ENCODE data around the gene SRSF4. TPM values are rescaled to one million over a fixed set of nuclear protein-coding genes. Genes with fewer than 3 reads are reported as not detected.

The SRSF4 gene
- total RNA-seq, 4 donors from 2014 or later: 75.3 to 117 (median 88.1) TPM

DNA sequence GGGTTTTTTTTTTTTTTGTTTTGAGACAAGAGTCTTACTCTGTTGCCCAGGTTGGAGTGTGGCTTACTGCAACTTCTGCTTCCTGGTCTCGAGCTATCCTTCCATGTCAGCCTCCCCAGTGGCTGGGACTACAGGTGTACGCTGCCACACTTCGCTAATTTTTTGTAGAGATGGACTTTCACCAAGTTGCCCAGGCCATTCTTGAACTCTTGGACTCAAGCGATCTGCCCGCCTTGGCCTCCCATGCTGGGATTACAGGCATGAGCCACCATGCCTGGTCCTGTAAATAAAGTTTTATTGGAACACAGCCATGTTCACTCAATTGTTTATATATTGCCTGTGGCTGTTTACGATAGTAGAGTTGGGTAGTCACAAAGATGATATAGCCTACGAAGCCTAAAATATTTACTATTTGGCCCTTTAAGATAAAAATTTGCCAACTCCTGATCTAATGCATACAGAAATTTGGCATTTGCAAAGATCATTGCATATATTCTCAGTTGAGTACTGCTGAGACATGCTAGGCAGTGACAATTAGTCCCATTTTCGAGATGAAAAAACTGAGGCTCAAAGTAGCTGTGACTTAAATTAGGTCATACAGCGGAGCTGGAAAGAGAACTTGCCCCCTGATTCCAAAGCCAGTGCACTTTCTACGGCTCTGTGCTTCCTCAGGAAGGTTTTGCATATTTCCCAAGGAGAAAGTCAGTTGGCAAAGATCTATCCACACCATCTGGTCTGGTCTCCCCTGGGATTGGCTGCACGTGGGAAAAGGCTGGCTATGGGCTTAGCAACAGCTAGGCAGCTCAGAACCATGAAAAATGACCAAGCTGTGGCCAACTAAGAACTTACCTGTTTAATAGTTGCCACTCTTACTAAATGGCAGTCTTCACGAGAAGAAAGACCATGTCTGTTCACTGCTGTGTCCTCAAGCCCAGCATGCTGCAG lies 29.7 kb upstream of the SRSF4 start:
- ATAC-seq (ENCODE audit: low FRiP score): no peak
- TF ChIP-seq, protein P1, sequence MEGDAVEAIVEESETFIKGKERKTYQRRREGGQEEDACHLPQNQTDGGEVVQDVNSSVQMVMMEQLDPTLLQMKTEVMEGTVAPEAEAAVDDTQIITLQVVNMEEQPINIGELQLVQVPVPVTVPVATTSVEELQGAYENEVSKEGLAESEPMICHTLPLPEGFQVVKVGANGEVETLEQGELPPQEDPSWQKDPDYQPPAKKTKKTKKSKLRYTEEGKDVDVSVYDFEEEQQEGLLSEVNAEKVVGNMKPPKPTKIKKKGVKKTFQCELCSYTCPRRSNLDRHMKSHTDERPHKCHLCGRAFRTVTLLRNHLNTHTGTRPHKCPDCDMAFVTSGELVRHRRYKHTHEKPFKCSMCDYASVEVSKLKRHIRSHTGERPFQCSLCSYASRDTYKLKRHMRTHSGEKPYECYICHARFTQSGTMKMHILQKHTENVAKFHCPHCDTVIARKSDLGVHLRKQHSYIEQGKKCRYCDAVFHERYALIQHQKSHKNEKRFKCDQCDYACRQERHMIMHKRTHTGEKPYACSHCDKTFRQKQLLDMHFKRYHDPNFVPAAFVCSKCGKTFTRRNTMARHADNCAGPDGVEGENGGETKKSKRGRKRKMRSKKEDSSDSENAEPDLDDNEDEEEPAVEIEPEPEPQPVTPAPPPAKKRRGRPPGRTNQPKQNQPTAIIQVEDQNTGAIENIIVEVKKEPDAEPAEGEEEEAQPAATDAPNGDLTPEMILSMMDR (IDR thresholded peaks at IDR 0.05): no peak
- DNase-seq (ENCODE audit: low spot score): no peak

GRCh38 chr1:29210278-29211085 lies 28.8 kb upstream of the SRSF4 start:
- no peak for ATAC-seq (ENCODE audit: low FRiP score)
- TF ChIP-seq, protein P1 (IDR thresholded peaks at IDR 0.05): no peak
- no peak for DNase-seq (ENCODE audit: low spot score)

DNA sequence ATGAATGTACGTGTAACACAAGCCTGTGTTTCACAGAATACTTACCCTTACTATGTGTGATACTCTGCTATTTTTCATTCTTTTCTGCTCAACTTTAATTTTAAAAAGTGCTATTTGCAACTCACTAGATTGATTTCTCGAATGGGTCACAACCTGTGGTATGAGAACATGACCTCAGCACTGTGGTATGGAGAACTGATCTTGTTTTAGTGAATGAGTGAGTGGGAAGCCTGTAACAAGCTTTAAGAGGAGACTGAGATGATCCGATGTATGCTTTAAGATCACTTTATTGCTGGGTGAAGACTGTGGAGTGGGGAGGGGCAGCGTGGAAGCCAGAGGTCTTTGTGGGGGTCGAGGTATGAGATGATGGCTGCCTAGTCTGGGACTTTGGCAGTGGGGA lies 27.5 kb upstream of the SRSF4 start:
- ATAC-seq (ENCODE audit: low FRiP score): no peak
- TF ChIP-seq, protein P1 (IDR thresholded peaks at IDR 0.05): no peak
- DNase-seq (ENCODE audit: low spot score): no peak

DNA sequence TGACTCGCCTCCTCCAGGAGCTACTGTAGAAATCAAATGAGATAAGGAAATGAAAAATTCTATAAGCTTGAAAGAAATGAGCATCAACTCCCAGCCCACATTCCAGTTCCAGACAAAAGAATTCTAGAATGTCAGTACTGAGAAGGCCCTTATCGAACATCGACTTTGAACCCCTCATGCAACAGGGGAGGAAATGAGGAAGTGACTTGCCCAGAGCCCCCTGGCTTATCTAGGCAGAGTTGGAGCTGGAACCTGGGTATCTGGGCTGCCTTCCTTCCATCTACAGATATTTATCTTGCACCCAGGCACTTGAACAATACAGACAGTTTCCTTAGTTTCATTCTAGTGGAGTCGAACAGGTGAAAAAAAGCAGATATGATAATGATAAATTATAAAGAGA lies 26.7 kb upstream of the SRSF4 start:
- DNase-seq (ENCODE audit: low spot score): no peak
- TF ChIP-seq, protein P1 (IDR thresholded peaks at IDR 0.05): no peak
- no peak for ATAC-seq (ENCODE audit: low FRiP score)

- DNase-seq (ENCODE audit: low spot score) (peak; percentile 100), ATAC-seq (ENCODE audit: low FRiP score) (peak; percentile 97)
- TF ChIP-seq, protein P1 (IDR thresholded peaks at IDR 0.05): peak in 2 of 3 donors; percentile 67 to 76
Observed at GRCh38 chr1:29202584-29203340, 21.1 kb upstream of the SRSF4 start.

DNA sequence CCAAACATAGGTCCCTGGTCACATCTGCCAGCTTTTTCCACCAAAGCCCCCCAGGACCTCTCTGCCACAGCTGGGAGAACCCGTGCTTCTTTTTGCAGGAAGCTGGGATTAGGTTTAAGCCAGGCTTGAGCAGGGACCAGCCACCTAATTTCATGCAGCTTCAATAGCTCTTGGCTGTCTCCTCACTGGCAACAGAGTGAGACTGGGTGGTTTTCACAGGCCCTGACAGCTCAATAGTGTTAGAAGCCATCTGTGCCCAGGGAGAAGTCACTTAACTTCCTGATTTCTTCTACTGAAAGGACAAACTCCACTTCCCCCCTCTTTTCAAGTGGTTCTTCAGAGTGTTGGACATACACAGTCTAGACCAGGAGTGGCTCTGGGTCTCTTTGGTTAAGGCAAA lies 20.4 kb upstream of the SRSF4 start:
- TF ChIP-seq, protein P1 (IDR thresholded peaks at IDR 0.05): no peak
- no peak for ATAC-seq (ENCODE audit: low FRiP score)
- DNase-seq (ENCODE audit: low spot score): no peak

Measured in omental fat pad (tissue), 4 donors.